HG03432 (cell line): ENCODE data around the gene STH.
"Not testable (repeated sequence)": the region's sequence is repeated elsewhere in the genome, so short reads cannot be mapped to it uniquely, and the experiment has no call there.

Experiments
- ATAC-seq: cut with Tn5 transposase; IDR thresholded peaks from one replicate; pipeline ENCODE4 v1.9.1; 2021; ENCODE audit warnings: mild to moderate bottlenecking, moderate library complexity; ENCODE audit not compliant: unreplicated experiment

The STH gene, protein sequence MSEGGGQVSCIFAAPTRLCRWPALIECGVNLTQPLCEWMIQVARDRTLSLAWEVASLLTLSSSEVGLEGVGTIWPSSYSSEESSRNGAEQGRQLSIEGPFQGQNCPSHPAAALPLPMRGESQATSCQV

GRCh38 chr17:45998987-45999899 is at the start of gene STH:
Gene STH (plus strand): TSS chr17:45999250. CDS start chr17:45999280, 30 bp downstream.
- no peak for ATAC-seq

DNA sequence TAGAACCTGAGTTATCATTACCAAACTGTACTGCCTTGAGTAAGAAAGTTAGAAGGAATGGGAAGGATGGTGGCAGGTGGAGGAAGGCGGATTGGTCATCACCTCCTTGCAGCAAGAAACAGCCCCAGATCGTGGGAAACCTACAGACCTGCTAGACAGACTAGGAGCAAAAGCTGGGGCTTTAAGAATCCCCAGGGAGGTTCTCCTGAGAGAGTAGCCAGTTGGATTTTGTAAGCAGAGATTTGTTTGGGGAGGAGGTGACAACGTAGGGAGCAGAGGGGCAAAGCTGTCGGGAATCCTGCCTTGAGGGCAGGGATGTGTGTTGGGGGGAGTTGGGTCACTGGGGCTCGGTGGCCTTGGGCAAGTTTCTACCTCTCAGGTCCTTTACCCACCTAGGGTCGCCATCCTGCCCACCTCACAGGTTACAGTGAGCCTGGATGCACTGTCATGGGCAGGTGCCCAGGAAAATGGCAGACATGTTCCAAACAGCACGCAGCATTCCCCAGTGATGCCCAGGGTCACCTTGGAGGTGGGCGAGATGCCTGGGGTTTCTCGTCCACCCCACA is 49.2 kb upstream of the STH start:
- no peak for ATAC-seq

DNA sequence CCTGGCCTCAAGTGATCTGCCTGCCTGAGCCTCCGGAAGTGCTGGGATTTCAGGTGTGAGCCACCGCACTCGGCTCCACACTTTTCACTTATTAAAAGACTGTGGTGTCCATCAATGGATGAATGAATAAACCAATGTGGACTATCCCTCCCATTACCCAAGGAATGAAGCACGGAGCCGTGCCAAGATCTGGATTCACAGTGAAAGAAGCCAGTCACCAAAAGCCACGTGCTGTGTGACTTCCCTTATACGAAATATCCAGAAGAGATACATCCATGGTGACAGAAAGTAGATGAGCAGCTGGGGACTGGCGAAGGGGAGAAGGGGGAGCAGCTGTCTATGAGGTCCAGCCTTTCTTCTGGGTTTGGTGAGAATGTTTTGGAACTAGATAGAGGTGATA is 48.2 kb upstream of the STH start:
- no peak for ATAC-seq

- no peak for ATAC-seq
These were observed 47.6 kb upstream of the STH start for GRCh38 chr17:45951403-45951802.

GRCh38 chr17:45951941-45952340 is 47.1 kb upstream of the STH start:
- ATAC-seq = no peak

DNA sequence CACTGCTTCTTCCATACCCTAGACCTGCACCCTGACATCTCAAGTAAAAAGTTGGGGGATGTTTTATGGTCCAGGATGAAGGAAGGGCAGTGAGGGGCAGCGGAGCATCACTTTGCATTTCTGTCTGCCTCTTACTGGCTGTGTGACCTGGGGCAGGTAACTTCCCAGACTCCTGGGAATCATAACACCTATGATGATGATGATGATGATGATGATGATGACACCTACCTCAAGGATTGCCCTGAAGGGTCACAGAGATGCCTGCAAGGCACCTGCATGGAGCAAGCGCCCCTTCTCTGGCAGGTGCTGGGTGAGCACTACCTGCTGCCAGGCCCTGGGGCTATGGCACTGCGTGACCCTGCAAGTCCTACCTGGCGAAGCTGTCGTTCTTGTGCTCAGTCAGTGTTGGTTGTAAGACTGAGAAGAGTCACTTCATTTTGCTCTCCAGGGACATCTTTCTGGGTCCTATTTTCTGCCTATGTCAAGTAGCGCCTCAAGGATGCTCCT is 46.2 kb upstream of the STH start:
- ATAC-seq = no peak

DNA sequence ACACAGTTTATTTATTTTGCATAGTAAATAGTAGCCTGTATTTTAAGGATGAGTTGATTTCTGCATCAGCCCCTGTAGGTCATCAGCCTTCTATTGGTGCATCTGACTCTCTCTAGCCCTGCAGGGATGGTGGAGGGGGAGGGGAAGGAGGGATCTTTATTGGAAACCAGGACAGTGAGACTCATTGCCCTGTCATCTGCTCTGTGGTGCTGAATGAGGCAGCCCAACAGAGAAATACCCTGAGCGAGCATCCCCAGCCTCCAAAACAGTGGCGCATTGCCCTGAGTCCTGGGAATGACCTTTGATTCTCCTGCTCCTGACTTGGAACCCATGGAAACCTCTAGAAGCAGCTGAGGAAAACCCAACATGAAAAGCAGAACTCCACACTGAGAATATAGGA is 45.5 kb upstream of the STH start:
- no peak for ATAC-seq

DNA sequence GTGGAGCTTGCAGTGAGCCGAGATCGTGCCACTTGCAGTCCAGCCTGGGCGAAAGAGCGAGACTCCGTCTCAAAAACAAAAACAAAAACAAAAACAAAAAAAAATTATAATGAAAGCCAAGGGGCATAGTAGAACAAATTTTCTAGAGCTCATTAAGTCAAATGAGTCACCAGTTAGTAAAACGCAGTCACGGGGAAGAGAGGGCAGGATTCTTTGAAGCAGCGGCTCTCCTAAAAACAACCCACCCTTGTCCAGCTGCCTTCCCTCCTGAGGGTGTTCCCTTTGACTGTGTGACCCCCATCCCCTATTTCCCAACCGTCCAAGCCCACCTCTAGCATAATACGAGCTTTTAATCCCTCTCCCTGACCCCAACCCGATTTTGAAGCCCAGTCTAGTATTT is 44.1 kb upstream of the STH start:
- no peak for ATAC-seq

DNA sequence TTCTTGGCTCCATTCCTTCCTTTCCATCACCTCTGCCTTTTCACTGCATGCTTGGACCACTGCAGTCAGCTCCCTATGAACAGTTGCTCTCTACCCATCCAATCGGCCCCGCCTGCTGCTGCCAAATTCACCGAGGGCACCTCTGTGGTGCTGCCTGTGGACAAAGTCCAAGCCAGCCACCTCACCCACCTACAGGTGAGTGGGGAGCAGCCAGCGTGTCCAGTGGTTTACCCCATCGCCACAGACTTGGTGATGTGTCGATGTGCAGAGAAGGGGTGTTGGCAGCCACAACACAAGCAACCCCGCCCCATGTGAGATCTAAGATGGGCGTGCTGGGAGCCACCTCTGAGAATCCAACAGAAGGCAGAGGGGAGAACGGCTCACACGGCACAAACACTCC is 43.7 kb upstream of the STH start:
- no peak for ATAC-seq

- no peak for ATAC-seq
These were observed 43.0 kb upstream of the STH start for GRCh38 chr17:45956090-45956489.

GRCh38 chr17:45956746-45957145 is 42.3 kb upstream of the STH start:
- ATAC-seq = not testable (repeated sequence)

DNA sequence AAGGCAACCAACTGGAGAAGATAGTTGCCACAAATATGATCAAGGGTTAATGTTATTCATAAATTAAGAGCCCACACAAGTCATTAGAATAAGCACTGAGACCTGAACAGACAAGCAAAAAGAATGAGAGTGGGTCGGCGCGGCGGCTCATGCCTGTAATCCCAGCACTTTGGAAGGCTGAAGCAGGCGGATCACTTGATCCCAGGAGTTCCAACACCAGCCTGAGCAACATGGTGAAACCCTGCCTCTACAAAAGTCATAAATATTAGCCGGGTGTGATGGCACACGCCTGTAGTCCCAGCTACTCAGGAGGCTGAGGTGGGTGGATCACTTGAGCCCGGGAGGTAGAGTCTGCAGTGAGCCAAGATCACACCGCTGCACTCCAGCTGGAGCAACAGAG is 40.7 kb upstream of the STH start:
- ATAC-seq = no peak

- ATAC-seq = no peak
These were observed 39.9 kb upstream of the STH start for GRCh38 chr17:45958994-45959665.

DNA sequence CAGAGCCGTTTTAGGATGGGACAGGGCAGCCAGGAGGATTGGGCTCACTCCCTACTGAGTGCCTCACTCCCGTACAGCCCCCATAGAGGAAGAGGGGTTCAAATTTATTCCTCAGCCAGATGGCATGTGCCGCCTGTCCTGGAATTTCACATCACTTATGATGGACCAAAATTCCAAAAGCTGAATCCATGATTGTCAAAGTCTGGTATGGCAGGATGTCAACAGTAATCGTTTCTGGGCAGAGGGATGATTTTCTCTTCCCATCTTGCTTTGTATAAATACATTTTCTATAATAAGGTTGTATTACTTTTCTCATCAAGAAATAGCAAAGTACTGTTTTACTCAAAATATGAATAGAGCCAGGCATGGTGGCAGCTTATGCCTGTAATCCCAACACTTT is 38.7 kb upstream of the STH start:
- ATAC-seq = no peak

DNA sequence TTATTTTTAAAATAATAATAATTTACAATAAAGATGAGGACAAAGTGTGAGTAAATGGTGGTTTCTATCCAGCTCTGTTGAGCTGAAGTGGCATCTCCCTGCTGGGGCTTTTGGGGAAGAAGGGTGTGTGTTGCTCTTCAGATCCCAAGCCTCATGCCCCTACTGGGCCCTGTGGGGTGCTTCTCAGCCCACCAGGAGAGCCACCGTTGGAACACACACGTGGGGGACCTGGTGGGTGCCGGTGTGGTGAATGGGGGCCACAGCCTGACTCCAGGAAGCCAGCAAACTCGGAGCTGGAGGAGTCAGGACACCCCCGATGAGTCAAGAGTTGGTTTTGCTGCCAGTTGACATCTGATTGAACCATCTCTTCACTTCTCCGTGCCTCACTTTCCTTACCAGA is 37.8 kb upstream of the STH start:
- ATAC-seq = no peak

- no peak for ATAC-seq
These were observed 36.7 kb upstream of the STH start for GRCh38 chr17:45962221-45962972.

GRCh38 chr17:45963283-45963682 is 35.8 kb upstream of the STH start:
- ATAC-seq = no peak

DNA sequence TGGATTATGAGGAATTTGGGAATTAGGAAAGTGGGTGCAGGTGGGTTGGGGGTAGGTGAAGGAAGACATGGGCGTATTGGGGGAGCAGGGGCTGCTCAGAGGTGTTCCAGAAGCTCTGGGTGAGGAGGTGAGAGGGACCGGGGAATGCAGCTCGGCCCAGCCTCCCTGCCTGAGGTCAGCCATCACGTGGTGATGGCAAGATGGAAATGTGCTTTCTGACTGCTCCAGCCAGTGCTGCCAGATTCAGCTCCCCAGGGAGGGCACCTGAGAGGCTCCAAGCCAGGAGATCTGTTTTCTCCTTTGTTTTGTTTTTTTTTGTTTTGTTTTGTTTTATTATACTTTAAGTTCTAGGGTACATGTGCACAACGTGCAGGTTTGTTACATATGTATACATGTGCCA is 35.2 kb upstream of the STH start:
- no peak for ATAC-seq

DNA sequence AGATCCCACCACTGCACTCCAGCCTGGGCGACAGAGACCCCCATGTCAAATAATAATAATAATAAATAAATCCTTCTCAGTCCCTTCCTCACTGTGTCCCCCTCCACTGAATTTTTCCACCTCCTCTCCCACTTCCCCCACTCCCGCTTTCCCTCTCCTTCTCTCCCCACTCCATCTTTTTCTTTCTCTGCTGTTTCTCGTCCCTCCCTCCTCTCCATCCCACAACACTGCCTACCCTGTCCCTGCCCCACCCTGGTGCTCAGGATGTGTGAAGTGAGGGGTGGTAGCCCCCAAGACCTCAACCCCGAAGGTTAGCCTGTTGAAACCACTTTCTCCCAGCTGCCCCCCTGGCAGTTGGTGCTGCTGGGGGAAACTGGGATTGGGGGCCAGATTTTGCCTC is 34.4 kb upstream of the STH start:
- ATAC-seq = no peak

DNA sequence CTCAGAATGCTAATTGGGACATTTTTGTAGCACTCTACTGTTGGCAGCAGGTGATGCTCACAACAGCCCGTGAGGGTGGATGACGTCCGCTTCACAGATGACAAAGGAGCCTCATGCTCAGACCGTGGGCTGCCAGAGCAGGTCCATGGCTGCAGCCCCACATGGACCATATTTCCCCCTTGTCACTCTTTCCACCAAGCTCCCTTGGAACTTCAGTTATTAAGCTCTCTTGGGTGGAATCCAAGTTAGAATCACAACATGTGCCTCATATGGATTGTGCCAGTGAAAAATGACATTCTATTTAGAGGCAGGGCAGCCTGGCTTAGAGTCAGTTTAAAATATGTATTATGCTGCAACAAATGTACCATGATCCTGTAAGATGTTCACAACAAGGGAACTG is 33.2 kb upstream of the STH start:
- ATAC-seq = no peak
